HAP-1 (cell line): ENCODE measurements around the gene NBEAL2.

Experiments used
- DNase-seq, 2 experiments: peaks; one replicate each; pipeline ENCODE4 v3.0.0-alpha.2; 2016 to 2020; ENCODE audit warnings: low spot score in 2 of 2
- H3K27me3 ChIP-seq: fragments of 250-450 bp; sonication (Bioruptor Pico); 2 replicates; pipeline ENCODE4 v1.5.1; 2020; ENCODE audit warnings: low read depth, mild to moderate bottlenecking, moderate library complexity
- H3K36me3 ChIP-seq: fragments of 250-450 bp; sonication (Bioruptor Pico); replicated peaks from 2 replicates; pipeline ENCODE4 v1.5.1; 2020; ENCODE audit warnings: mild to moderate bottlenecking
- H3K4me1 ChIP-seq: fragments of 250-450 bp; sonication (Bioruptor Pico); 2 replicates; pipeline ENCODE4 v1.5.1; 2020; ENCODE audit warnings: mild to moderate bottlenecking
- H3K4me3 ChIP-seq: fragments of 250-450 bp; sonication (Bioruptor Pico); 2 replicates; pipeline ENCODE4 v1.5.1; 2020; ENCODE audit warnings: mild to moderate bottlenecking, moderate library complexity
- H3K9me3 ChIP-seq: fragments of 250-450 bp; sonication (Bioruptor Pico); 2 replicates; pipeline ENCODE4 v1.5.1; 2020; ENCODE audit warnings: mild to moderate bottlenecking, moderate library complexity
- in situ Hi-C: fragments of 300-500 bp; cut with MboI; formaldehyde crosslinking; loops from 3 replicates; pipeline ENCODE4 v1.14.3; 2020; ENCODE audit warnings: low sequenced_read_pairs, inconsistent platforms, mixed read lengths

Gene NBEAL2

DNA sequence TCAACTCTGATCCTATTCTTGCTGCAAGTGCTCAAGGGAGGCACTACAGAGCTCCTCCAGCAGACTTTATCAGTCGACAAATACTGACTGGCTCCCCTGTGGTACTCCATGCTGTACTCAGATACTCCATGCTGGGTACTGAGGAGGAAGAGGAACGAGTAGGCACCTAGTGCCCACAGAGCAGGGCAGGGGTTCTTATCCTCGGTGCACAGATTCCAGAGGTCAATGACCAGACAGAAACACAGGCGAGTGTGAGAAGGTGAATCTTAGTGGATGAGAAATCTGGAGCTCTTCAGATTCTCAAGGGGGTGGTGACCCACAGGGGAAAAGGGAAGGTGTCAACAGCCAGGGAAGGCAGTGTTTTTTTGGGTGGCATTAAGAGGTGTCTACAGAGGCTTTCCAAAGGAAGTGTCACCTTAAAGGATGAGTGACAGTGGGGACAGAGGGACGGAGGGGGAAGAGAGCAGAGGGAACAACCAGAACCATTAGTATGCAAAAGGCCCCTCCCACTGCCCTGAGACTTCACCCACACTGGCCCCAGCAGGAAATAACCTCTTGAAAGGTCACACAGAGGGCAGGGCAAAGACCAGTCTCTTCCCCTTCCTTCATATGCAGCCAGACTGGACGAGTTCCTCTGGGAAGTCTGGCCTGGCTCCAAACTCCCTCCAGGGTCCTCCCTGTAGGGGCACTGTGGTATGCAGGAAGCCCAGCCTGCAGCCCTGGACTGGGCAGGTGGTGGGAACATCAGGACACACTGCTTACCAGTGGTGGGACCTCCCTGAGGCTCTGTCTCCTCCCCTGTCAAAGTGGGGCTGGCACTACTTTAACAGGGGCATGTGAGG lies 30.4 kb upstream of the NBEAL2 start:
- DNase-seq: no peak

DNA sequence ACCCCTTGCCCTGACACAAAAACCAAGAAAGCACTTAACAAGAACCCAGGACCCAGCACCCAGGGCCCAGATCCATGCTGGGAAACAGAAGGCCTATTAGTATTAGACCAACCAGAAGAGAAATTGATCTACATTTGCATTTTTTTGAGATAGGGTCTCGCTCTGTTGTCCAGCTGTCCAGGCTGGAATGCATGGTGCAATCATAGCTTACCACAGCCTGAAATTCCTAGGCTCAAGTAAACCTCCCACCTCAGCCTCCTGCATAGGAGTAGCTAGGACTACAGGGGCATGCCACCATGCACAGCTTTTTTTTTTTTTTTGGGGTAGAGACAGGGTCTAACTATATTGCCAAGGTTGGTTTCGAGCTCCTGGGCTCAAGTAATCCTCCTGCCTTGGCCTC lies 29.3 kb upstream of the NBEAL2 start:
- H3K4me1 ChIP-seq: no peaks in the 10 kb centered on the region; the same call in 1 of the 2 replicates
- H3K36me3 ChIP-seq: peaks cover 16% of the 10 kb centered on the region
- H3K4me3 ChIP-seq: no peak overlapping the region
- no peaks in the 10 kb centered on the region for H3K27me3 ChIP-seq
- no peaks in the 10 kb centered on the region for H3K9me3 ChIP-seq
- in situ Hi-C loops: no loop called here
- no peak for DNase-seq

More for the DNA sequence above, 30.4 kb upstream of the NBEAL2 start:
- Histone ChIP-seq H3K27me3 (no peaks in the 10 kb centered on the region), H3K36me3 (peaks cover 16% of the 10 kb centered on the region), H3K4me1 (no peaks in the 10 kb centered on the region; the same call in 1 of the 2 replicates), H3K9me3 (no peaks in the 10 kb centered on the region), H3K4me3 (no peak overlapping the region)
- in situ Hi-C loops: no loop called here

DNA sequence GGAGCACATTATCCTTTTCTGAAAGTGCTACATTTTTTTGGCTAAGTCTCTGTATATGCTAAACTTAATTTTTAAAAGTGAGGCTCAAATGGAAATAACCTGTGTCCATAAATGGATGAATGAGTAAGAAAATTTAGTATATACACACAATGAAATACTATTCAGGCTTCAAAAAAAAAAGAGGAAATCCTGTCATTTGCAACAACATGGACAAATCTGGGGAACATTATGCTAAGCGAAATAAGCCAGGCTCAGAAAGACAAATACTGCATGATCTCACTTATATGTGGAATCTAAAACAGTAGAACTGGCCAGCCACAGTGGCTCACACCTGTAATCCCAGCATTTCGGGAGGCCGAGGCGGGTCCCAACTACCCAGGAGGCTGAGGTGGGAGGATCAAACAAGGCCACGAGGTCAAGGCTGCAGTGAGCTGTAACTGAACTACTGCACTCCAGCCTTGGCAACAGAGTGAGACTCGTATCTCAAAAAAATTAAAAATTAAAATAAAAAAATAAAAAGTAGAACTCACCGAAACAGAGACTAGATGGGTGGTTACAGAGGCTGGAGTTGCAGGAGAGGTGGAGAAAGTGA lies 28.7 kb upstream of the NBEAL2 start:
- in situ Hi-C loops: no loop called here
- H3K27me3 ChIP-seq: no peaks in the 10 kb centered on the region
- H3K9me3 ChIP-seq: no peaks in the 10 kb centered on the region
- H3K36me3 ChIP-seq: peaks cover 13% of the 10 kb centered on the region
- no peaks in the 10 kb centered on the region; the same call in 1 of the 2 replicates for H3K4me1 ChIP-seq
- no peak overlapping the region for H3K4me3 ChIP-seq
- no peak for DNase-seq

DNA sequence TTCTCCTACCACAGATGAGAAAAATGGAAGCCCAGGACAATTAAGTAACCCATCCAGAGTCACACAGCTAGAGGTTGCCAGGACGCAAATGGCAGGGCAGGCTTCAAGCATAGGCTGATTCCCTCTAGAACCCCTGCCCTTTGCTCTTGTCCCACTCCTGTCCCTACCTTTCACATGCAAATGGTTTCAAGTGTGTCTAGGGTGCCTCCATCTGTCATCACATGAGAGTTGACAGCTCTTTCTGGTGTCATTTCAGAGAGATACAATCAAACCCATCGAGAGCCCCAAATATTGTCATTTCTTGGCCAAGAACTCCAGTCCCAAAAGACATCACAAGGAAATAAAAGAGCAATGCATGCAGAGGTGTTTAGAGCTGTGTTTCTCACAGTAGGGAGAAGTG lies 26.7 kb upstream of the NBEAL2 start:
- H3K4me1 ChIP-seq: no peaks in the 10 kb centered on the region; the same call in 1 of the 2 replicates
- no peak for DNase-seq
- peaks cover 5% of the 10 kb centered on the region for H3K36me3 ChIP-seq
- H3K9me3 ChIP-seq: no peaks in the 10 kb centered on the region
- H3K27me3 ChIP-seq: no peaks in the 10 kb centered on the region
- in situ Hi-C loops: no loop called here
- no peak overlapping the region for H3K4me3 ChIP-seq

DNA sequence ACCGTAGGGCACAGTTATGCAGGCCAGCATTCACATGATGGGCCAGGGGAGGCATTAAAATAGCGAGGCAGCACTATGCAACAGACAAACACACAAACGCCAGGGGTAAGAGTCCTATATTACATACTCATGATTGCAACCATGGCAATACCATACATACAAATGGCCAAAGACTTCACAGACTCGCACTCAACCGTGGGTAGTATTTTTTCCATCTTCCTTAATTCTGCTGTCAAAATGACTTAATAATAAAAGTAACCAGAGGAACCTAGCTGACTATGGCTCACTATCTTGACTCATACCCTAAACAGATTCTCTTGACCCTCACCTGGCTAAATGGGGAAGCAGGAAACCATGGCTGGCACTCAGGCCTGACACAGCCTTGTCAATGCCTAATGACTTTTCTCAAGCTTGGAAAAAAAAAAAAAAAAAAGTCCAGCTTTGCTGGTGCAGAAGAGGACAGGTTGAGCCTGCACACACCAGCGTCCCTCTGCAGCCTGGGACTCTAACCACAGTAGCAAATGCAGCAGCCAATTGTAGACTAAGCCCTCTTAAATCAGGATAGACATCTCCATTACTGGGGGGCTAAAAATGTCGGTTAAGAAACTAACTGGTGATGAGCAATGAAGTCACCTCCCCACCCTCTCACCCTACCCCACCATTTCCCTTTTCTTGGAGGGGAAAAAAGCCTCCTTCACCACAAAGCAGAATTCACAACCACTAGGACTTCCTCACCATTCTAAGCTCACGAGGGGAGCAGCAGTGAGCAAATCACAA lies 26.0 kb upstream of the NBEAL2 start:
- no peak for DNase-seq
- no peak overlapping the region for H3K4me3 ChIP-seq
- in situ Hi-C loops: no loop called here
- H3K9me3 ChIP-seq: no peaks in the 10 kb centered on the region
- H3K36me3 ChIP-seq: no peaks in the 10 kb centered on the region
- no peaks in the 10 kb centered on the region; the same call in 1 of the 2 replicates for H3K4me1 ChIP-seq
- no peaks in the 10 kb centered on the region for H3K27me3 ChIP-seq

DNA sequence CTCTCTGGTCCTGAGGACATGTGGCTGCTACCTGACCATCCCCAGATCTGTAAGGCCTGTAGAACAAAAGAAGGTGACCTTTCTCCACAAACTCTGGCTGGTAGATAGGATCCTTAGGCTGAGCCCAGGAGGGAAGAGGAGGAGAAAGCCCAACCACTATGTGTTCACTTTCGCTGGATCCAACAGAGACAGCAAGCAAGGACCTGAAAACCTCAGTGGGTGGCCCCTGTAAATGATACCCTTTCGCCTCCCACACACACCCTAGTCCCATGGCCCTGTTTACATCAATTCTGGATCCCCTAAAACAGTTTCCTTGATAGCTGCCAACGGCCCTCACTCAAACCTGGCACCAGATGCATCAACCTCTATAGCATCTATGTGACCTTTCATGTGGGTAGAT lies 25.3 kb upstream of the NBEAL2 start:
- Histone ChIP-seq H3K9me3 (no peaks in the 10 kb centered on the region), H3K4me3 (no peak overlapping the region), H3K27me3 (no peaks in the 10 kb centered on the region), H3K4me1 (no peaks in the 10 kb centered on the region; the same call in 1 of the 2 replicates), H3K36me3 (no peaks in the 10 kb centered on the region)
- in situ Hi-C loops: no loop called here
- no peak for DNase-seq

DNA sequence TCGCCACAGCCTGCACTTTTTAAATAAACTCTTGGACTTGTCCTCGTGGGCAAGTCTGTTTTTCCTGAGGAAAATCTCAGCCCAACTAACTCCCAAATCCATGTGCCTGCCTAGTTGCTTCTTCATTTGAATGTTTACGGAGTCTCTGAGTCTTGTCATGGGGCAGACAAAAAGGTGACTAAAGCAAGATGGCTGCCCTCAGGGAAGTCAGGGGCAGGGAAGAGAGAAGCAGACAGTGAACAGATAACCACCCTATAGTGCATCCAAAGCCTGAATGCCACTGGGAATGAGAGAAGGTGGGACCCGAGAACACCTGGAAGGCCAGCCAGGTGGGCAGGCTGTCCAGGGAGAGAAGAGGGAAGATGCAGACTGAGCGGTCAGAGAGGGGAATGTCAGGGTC lies 24.3 kb upstream of the NBEAL2 start:
- H3K27me3 ChIP-seq: no peaks in the 10 kb centered on the region
- H3K9me3 ChIP-seq: no peaks in the 10 kb centered on the region
- H3K4me1 ChIP-seq: no peaks in the 10 kb centered on the region
- H3K4me3 ChIP-seq: no peak overlapping the region
- in situ Hi-C loops: no loop called here
- H3K36me3 ChIP-seq: no peaks in the 10 kb centered on the region
- DNase-seq: no peak

DNA sequence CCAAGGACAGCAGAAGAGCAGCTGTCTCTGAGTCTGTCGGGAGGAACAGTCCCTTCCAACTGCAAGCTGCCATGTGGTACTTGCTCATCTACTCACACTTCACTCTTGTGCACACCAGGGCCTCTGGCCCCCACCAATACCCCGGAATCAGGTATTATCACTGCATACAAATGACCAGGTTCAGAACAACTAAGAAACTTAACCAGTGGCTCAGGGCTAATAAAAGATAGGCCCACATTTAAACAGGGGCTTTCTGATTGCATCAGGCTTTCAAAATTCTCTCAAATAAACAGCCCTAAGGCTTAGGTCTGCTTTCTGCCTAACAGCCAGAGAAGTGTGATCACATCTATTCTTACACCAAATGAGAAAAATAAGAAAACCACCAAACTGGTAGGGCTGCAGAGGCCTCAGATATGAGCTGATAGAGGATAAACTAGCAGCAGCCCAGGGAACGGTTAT lies 23.6 kb upstream of the NBEAL2 start:
- Histone ChIP-seq H3K9me3 (no peaks in the 10 kb centered on the region), H3K27me3 (no peaks in the 10 kb centered on the region), H3K4me3 (no peak overlapping the region), H3K36me3 (no peaks in the 10 kb centered on the region), H3K4me1 (no peaks in the 10 kb centered on the region)
- DNase-seq: no peak
- in situ Hi-C loops: no loop called here

DNA sequence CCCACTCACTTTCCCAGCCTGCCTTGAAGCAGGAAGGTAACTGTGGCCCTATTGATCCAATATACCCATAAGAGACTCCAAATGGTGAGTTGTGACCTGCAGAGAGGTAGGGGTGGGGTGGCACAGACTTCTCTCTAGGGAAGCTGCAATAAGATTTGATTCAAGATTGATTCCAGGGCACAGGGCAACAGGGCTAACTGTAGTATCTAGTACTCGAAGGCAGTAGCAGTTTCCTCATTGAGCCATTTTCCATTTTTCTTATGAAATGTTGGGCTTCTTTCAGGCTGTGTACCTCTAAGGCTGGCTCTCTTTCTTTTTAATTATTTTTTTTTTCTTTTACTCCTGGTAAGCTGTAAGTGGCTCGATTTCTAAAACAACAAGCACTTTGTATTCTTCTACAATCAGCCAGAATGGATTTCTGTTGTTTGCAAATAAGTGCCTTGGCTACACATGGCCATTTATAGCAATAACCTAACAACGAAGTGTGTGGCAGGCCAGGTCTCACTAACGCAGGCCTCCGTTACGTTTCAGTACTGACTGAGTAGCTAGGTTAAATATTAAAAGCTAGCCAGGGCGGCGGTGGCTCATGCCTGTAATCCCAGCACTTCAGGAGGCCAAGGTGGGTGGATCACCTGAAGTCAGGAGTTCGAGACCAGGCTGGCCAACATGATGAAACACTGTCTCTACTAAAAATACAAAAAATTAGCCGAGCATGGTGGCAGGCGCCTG lies 22.2 kb upstream of the NBEAL2 start:
- no peaks in the 10 kb centered on the region; the same call in none of the 2 replicates for H3K36me3 ChIP-seq
- in situ Hi-C loops: no loop called here
- H3K9me3 ChIP-seq: no peaks in the 10 kb centered on the region
- no peaks in the 10 kb centered on the region for H3K27me3 ChIP-seq
- DNase-seq: no peak
- no peaks in the 10 kb centered on the region for H3K4me1 ChIP-seq
- H3K4me3 ChIP-seq: no peak overlapping the region

DNA sequence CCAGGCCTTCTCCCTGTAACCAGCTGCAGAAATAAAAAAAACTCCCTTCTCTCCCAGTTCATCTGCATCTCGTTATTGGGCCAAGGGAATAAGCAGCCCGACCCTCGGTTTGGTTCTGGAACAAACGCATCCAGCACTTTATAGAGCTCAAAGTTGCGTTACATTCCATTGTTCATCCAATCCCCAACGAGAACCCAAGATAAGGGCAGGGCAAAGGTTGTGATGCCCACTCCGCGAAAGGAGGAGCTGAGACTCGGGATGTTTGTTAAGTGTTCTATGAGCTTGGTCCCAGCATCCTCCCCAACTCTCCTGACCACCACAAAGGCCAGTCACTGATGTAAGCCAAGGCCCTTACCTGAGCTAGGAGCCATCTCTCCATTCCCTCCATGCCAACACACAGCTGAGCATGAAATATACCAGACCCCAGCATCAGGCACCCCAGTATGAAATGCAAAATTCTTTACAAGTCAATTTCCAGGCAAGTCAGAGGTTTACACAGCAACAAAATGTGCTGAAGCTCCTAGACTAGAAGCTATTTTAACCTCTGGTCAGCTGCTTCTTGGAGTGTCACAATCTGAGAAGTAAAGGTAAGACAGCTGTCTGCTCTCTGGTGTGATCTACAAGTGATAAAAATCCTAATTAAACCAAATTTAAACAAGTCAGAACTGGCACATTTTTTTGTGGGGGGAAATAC lies 20.9 kb upstream of the NBEAL2 start:
- Histone ChIP-seq H3K36me3 (peaks cover 3% of the 10 kb centered on the region), H3K27me3 (no peaks in the 10 kb centered on the region), H3K4me1 (no peaks in the 10 kb centered on the region), H3K9me3 (0 out of 2 replicates have a peak, but pooled peaks cover 2% of the 10 kb centered on the region), H3K4me3 (no peak overlapping the region)
- no peak for DNase-seq
- in situ Hi-C loops: no loop called here

DNA sequence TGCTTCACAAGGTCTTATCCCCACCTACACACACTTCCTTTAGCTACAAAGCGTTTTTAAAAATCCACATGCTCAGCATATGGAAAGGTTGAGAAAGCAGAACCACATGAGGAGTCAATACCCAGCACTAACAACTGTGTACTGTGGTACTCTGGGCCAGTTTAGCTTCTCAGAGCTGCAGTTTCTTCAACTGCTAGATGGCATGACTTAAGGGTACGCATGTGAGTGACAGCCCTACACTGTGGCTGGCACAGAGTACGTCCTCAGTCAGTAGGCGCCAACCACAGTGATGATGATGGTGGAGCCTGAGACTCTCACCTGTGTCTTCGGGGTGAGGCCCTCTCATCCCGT lies 20.3 kb upstream of the NBEAL2 start:
- in situ Hi-C loops: no loop called here
- Histone ChIP-seq H3K4me1 (no peaks in the 10 kb centered on the region), H3K4me3 (no peak overlapping the region), H3K36me3 (peaks cover 3% of the 10 kb centered on the region), H3K27me3 (no peaks in the 10 kb centered on the region), H3K9me3 (0 out of 2 replicates have a peak, but pooled peaks cover 2% of the 10 kb centered on the region)
- DNase-seq: no peak

DNA sequence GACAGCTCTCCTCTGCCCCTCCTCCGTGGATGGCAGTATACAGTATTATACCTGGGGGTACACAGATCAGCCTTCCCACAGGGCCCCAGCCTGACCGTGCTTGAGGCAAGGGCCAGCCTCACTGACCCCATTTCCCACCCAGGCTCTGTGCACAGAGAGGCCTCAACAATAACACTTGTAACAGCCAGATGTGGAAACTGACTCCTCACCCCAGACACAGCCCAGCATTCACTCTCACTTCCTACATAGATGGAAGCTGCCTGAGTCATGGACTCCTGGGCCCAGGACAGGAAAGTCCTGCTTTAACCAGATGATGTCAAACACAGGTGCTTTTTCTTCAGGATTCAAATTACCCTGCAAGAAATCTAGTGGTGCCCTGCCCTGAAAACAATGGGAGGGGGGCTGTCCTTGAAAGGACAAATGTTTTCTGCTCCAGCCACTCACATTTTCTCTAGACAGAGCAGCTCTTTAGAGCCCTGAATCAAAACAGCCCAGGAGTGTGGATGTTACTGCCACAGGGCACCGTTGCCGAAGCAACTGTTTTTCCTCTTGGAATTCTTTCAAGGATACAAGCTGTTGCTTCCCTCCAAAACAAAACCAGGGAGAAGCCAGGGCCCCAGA lies 19.3 kb upstream of the NBEAL2 start:
- in situ Hi-C loops: no loop called here
- Histone ChIP-seq H3K4me1 (peaks cover 4% of the 10 kb centered on the region; the same call in 1 of the 2 replicates), H3K36me3 (peaks cover 3% of the 10 kb centered on the region), H3K27me3 (no peaks in the 10 kb centered on the region), H3K4me3 (no peak overlapping the region), H3K9me3 (0 out of 2 replicates have a peak, but pooled peaks cover 2% of the 10 kb centered on the region)
- no peak for DNase-seq
